HG02943 (cell line): ENCODE measurements around the gene KCNAB1.

Experiments used
- ATAC-seq: cut with Tn5 transposase; IDR thresholded peaks from one replicate; pipeline ENCODE4 v1.9.1; 2021; ENCODE audit warnings: mild to moderate bottlenecking, low read depth, moderate library complexity; ENCODE audit not compliant: unreplicated experiment

The KCNAB1 gene

DNA sequence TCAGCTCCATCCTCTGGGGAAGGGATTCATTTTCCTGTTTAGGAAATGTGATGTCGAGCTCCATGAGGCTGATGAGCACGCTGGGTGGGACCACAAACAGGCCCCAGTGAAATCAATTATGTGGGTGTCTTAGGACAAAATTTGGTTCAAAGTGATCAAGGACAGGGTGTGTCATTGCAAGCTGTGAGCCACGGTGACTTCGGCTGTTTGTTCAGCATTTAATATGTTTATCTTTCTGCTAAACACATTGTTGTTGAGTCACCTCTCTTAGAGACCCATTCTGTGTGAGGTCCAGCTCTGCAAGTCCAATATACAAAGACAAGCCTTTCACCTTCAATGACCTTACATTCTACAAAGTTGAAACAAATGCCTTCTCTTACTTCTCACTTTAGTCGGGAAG, 393.2 kb downstream of the KCNAB1 start:
- ATAC-seq = no peak

DNA sequence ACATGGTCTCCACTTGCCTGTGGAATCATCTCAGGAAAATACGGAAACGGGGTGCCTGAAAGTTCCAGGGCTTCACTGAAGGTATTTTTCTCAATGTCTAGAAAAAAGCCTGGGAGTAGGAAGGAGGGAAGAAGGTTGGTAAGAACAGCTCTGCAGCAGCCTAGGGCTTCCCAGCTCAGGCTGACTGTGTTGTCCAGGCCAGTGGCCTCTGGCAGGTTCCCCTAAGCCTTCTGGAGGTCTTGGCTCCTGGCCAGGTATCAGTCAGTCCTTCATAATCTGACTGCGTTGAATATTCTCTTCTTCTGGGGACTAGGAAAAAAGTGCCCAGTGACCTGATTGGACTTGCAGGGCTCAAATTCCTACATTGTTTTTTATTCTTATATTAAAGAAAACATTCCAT, 395.9 kb downstream of the KCNAB1 start:
- ATAC-seq = no peak

DNA sequence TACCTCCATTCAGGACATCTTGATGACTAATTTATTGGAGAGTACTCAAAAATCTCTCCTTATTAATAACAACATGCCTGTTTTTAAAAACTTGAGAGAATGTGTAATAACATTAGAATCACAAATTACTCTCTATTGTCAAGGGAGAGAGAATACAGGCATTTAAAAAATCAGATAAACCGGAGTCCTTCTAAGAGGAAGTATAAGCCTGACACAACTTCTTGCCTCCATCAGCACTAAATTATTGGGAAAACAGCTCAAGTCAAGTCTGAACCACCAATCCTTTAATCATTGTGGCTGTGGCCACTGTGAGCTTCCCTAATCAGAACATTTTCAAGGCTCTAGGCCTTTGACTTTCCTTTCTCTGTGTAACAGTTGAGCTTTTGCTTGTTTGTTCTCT, 396.6 kb downstream of the KCNAB1 start:
- no peak for ATAC-seq

DNA sequence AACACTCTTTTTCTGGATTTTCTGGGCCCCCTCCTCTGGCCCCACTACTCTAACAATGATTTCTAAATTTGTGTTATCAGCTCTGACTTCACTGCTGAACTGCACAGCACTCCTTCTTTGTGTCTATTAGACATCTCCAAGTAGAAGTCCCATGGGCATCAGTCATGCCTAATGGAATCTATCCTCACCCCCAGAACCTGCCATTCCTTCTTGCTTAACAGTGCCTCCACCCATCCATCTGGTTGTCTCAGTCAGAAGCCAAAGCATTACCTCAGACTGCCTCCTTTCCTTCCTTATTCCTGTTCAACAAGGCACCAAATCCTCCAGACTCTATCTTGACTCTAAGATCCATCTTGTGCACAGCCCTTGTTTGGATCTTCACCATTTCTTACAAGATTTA, 398.3 kb downstream of the KCNAB1 start:
- ATAC-seq = no peak

DNA sequence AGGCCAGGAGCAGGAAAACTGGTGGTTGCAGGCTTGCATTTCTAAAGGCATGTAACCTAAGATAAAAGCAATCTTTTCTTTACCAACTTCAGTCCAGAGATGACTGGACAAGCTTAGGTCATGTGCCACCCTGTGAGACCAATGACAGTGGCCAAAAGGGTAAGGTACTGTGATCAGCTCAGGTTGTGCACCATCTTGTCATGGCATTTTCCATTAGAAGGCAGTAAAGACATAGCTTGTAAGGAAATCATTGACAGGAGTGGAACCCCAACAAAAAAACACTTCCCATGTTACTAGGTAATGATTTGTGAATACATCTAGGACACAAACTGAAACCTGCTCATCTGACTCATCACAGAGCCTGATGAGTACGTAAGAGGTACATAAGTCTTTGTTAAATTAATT, 399.4 kb downstream of the KCNAB1 start:
- peak; percentile 72 for ATAC-seq

DNA sequence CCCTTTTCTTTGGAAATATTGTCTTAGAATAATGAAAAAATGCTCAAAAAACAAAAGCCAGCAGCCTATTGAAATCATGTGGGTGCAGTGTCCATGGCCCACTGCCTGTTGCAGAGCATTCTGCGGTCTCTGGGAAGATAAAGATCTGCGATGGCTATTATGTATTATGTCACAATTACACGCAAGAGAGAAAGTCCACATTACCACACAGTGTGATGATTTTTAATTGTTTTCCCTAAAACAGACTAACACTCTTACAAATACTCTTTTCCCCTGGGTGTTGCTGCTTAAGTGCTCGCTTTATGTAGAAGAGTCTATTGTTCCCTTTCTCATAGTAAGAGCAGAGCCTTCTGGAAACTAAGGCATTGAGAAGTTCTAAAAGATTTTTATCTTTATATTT, 402.3 kb downstream of the KCNAB1 start:
- ATAC-seq = no peak

DNA sequence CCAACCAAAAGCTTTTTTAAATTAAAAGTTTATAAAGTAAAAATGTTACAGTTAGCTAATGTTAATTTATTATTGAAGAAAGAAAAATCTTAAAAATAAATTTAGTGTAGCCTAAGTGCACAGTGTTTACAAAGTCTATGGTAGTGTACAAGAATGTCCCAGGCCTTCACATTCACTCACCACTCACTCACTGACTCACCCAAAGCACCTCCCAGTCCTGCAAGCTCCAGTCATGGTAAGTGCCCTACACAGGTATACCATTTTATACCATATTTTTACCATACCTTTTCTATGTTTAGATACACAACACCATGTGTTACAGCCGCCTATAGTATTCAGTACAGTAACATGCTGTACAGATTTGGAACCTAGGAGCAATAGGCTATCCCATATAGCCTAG, 405.4 kb downstream of the KCNAB1 start:
- no peak for ATAC-seq

DNA sequence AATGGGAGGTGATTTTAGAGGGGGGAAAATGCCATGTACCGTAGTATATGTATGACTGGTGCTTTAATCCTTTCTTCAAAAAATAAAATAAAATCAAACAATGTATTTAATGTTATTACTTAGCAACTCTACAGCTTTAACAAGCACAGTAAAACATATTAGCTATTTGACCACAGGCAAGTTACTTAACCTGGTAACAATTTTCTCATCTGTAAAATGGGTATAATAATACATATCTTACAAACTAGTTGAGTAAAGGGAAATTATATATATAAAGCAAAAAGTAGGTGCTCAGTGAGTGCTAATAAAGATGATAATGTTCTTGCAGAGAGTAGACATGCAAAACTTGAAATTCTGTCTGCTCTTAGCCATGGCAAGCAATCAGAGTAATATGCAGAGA, 406.7 kb downstream of the KCNAB1 start:
- ATAC-seq = no peak

DNA sequence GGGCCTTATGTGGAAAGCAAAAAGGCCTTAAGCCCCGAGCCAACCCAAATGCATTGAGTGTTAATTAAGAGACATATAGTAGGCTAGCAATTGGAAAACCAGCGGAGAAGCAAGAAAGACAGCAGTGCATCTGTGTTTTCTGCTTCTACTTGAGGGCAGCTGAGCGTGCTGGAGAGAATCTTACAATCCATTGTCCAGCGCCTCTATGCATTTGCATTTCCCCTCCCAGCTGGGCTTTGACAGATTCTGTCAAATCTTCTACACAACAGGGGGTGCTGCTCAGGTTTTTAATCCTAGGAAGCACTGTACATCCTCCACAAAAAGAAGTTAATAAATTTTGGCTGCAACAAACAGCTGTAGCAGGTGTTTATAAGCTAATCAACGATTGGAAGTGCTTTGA, 410.6 kb downstream of the KCNAB1 start:
- ATAC-seq = no peak

DNA sequence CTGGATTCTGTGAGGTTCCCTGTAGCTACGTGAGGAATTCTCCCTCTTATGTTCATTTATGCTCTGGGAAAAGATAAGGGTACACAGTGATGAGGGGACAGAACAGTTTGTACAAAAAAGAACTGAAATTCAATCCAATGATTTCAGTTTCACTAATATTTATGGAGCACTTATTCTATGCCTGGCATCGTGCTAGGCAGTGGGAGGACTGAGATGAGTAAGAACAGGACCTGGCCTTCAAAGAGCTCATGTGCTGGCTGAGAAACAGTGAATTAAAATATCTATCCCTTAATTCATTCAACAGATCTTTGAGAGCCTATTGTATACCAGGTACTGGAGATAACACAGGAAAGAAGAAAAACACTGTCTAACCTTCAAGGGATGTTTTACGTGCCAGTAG, 412.4 kb downstream of the KCNAB1 start:
- ATAC-seq = no peak

DNA sequence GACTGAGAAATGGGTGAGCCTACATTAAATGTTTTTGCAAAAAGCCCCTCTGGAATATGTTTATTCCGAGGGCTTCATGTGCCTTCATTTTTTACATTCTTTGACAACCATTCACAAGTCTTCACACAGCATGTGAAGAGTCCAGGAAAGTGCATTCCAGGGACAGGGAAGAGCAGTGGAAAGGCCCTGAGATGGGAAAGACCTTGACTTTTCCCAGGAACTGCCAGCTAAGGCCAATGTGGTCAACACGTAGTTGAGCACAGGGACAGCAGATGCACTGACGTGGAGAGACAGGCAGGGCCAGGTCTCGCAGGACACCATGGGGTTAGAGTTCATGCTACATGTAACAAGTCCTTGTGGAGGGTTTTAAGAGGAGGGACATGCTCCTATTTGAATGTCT, 412.8 kb downstream of the KCNAB1 start:
- no peak for ATAC-seq

DNA sequence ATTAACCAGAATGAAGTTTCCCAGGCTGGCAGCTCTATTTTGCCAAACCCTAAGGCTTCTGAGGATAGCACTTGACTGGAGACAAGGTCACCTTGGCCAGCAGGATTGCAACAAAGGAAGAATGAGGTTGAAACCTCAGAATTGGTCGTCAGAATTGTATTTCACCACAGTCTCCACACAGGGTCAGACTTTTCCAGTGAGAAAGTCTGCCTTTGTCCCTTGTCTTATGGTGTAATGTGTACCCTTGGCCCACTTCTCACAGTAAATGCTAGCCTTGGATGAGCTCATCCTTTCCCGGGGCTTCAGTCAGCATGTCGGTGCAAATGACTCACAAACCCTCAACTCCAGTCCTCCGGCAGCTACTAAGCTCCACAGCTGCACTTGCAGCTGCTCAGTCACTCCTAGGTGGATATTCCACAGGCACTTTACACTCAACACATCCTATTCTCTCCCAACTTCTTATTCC, 414.8 kb downstream of the KCNAB1 start:
- ATAC-seq = no peak

DNA sequence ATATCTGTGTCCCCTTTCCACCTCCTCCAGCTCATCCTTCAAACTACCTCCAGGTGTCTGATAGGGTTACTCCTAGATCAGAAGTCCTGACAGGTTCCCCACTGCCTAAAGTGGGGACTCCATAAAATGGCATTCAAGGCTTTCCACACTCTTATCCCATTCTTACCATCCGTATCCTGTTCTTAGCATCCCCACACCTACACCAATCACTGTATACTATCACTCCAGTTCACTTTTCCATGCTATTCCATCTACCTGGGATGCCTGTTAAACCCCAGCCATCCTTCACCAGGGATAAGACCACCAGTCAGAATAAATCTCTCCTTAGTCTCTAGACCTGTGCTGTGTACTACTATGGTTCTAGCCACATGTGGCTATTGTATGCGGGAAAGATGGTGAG, 415.4 kb downstream of the KCNAB1 start:
- ATAC-seq = no peak

DNA sequence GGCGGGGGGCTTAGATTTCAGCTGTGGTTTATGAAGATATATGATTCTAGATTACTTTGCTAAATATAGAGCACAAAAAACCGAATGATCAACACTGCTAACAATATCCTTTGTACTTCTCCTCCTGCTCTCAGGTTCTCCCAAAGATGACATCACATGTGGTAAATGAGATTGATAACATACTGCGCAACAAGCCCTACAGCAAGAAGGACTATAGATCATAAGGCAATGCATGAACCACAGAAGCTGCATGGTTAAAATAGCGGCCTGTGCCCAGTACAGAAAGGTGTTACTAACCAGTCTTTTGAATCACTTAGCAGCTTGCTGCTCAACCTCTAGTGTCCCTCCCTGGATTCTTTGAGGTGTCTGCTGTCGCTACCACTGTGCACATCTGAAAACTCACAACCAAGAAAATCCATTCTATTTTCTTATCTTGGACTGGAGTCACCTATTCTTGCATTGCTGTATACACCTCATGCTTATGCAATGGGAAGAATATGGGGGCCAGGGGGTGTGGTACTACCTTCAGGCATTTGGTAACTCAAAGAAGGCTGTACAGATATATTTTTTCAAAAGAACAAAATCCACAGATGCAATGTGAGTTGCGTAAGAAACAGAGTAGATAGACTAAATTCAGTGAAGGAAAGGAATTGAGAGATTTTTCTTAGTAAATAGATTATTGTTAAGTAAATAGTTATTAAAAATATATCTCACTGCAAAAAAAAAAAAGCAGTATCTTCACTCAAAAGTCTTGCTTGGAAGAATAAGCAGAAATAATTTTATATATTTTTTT, 416.3 kb downstream of the KCNAB1 start:
- ATAC-seq = no peak

DNA sequence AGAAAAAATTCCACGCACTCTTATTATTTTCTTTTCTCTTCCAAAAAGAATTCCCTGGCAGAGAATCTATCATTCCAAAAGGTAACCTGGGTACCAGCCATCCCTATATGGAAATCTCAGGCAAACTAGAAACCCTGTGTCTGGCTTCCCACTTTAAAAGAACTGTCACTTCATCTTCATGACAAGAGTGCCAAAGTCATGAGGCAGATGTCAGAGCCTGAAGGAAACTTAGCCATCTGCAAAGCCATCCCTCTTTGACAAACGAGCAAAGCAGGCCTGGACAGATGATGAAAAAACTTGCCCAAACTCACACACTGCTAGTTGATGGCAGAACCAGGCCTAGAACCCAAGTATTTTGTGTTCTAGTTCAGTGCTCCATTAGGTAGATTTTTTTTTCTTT, 418.7 kb downstream of the KCNAB1 start:
- no peak for ATAC-seq

DNA sequence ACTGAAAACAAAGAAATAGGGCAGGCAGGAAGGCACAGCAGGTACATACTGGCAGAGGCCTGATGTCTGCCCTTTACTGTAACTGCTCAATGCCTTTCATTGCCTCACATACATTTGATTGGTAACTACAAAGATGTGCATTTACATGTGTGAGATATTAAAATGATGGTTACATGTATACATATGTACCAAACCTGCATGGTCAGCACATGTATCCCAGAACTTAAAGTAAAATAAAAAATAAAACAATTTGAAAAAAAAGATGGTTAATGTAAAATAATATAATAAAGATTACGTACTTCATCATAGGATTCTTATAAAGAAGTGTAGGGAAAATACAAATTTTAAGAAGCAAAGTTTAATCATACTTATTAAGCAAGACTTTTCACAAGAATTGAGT, 419.4 kb downstream of the KCNAB1 start:
- no peak for ATAC-seq

DNA sequence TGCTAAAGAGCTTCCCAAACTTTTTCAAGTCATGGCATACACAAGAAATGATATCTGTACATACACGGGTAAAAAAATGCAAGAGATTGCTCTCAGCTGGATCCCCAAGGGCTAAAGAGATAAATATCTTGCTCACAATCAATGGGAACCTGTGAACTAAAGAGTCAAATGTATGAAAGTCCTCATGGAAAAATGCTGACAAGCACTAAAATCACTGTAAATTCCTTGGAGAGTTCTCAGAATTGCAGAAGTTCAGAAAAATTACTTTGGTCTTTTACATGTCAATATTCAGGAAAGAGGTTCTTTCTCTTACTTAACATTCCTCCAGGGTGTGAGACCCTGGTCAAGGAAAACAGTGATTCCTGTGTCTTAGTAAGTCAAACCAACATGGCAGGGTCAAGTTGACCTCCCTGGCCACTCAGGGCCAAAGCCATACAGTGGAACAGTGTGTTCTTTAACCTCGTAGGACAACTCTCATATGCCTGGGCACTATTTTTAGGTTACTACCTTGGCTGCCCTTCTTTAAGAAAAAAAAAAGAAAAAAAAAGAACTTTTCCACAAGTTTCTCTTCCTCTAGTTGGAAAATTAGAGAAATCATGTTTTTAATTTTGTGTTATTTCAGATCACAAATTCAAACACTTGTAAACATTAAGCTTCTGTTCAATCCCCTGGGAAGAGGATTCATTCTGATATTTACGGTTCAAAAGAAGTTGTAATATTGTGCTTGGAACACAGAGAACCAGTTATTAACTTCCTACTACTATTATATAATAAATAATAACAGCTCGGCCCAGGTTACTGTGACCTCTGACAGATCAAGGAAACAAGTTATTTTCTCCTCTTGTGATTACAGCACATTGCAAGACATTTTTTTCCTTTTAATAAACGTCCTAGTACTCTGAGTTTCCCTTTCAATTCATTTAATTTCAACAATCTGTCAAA, 422.0 kb downstream of the KCNAB1 start:
- no peak for ATAC-seq

DNA sequence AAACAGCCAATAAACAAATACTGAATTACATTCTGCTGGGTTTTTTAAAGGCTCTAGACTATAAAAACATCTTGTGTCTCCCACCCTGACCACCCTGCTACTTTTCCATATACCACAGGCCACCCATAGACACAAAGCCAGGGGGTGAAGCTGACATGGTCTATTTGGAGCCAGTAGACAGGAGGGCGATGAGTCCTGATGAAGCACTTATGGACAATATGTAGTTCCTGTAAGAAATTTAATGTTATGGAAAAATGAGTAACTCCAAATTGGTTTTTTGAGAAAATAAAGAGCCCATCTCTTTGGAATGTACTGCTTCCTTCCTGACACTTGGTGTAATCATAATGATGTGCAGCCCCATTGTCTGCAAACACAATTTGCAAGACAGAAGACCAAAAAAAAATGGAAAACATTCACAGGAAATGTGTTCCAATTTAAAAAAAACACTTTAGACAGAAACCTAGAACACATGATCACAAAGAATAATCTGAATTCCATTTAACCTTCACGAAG, 422.7 kb downstream of the KCNAB1 start:
- ATAC-seq = no peak

DNA sequence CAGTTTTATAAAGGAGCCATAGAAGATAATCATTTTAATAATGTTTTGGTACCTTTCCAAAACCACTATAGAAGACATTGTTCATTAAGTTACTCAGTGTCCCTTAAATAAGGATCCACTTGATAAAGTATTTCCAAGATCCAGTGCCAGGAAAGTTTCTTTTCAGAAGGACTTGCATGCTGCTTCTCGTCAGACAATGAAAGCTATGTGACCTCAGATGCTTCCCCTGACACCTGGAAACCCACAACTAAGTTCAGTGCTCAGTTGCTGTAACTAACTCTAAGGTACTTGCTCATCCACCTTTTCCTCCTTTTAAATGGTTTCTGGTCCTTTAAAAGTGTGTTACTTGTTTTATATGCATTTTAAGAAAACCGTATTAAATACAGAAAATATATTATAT, 427.3 kb downstream of the KCNAB1 start:
- ATAC-seq = no peak

DNA sequence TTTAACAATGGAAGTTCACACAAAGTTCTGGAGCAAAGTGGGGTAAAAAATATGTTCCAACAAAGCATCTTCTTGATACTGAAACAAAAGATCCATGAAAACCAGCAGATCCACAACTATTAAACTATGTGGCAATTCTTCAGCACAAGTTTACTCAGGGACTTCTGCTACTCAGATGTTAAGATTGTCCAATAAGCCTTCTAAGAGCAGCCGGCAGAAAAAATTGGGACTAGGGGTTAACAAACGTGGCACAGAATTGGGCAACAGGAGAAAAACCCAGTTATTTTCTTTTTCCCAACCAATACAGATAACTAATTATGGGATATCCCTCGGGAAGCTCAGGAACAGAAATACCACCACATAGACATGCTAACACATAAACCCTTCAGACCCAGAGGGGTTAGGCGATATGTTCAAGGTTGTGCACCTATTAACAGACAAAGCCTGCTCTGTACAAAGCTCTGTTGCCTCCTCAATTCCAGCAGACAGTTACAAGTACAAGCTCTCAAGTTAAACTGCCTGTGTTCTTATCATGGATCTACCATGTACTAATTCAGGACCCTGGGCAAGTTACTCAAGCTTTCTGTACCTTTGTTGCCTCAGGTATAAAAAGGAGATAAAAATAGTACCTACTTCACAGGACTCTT, 427.8 kb downstream of the KCNAB1 start:
- no peak for ATAC-seq

DNA sequence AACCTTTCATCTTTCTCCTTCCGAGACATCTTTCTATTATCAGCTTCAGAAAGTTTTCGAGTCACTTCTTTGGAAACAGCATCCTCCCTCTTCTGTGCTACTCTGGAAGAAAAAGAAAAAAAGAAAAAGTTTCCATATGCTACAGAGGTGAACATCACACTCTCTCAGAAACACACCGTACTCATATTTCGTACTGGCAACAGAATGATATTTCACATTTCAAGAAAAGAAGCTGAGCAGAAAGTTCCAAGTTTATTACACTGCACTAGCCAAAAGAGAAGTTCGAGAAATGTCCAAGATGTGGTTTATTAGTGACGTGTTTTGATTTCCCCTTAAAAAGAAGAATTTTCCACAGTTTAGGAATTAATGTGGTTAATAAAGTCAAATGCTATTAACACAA, 428.5 kb downstream of the KCNAB1 start:
- ATAC-seq = no peak
